Measurements from ENCODE around the gene IFIH1.

Gene IFIH1

DNA sequence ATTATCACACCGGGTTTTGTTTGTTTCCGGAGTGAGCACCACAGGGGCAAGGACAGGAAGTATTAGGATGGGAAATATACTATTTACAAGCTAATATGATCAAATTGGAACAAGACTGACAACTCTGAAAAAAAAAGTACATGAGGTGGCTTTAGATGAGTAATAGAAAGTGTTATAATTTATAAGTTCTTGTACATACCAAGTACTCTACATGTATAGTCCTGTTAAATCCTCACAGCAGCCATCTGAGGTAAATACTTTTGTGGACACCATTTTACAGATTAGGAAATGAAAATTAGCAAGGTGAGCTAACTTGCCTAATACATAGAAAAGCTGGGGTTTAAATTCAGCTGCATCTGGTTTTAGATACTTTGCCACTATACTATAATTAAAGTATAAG lies 86.5 kb downstream of the IFIH1 start:
- no peak for DNase-seq
- Histone ChIP-seq H2BK12ac (ENCODE audit: low read length in 2 of 2) (no peak overlapping the region), H4K8ac (ENCODE audit: low read length) (no peak overlapping the region), H3K4me1 (ENCODE audit: control insufficient read depth, insufficient read depth, low read depth, low read length) (no peaks in the 10 kb centered on the region), H2BK5ac (ENCODE audit: low read depth, low read length, poor library complexity, severe bottlenecking) (no peak overlapping the region), H2BK120ac (ENCODE audit: low read depth, low read length) (no peak overlapping the region), H2AK5ac (ENCODE audit: low read length, severe bottlenecking) (no peak overlapping the region), H3K27me3 (ENCODE audit: control insufficient read depth in 1 of 2, insufficient read depth in 1 of 2, low read length in 2 of 2) (no peaks in the 10 kb centered on the region), H3K36me3 (ENCODE audit: control insufficient read depth in 1 of 2, insufficient read depth in 2 of 2, low read depth in 1 of 2, low read length in 2 of 2) (peaks cover 0 to 75% of the 10 kb centered on the region in 2 experiments), H3K18ac (ENCODE audit: low read depth in 1 of 2, low read length in 2 of 2) (no peak overlapping the region), H3K4me2 (ENCODE audit: low read length, poor library complexity, severe bottlenecking) (no peak overlapping the region), H2AFZ (ENCODE audit: low read depth, low read length) (no peak overlapping the region), H4K91ac (ENCODE audit: low read length) (no peak overlapping the region), H3K4ac (ENCODE audit: low read depth in 1 of 2, low read length in 2 of 2) (no peak overlapping the region), H3K23ac (ENCODE audit: low read length in 2 of 2) (no peak overlapping the region), H3K9ac (ENCODE audit: low read length) (peak overlapping the region; percentile 58), H3K9me3 (ENCODE audit: control insufficient read depth, low read length) (no peaks in the 10 kb centered on the region), H2BK15ac (ENCODE audit: low read depth, poor library complexity, severe bottlenecking) (no peak overlapping the region), H3K27ac (ENCODE audit: low read length, poor library complexity, severe bottlenecking) (no peak overlapping the region), H3K4me3 (ENCODE audit: insufficient read depth in 1 of 2, low read depth in 1 of 2, low read length in 2 of 2) (no peak overlapping the region), H3K79me1 (replicated peaks; ENCODE audit: low read length, poor library complexity, severe bottlenecking) (no peaks in the 10 kb centered on the region), H3K14ac (ENCODE audit: low read length in 2 of 2) (no peak overlapping the region)
- 92% methylated on average over 2 of the region's 2 CpGs for WGBS

DNA sequence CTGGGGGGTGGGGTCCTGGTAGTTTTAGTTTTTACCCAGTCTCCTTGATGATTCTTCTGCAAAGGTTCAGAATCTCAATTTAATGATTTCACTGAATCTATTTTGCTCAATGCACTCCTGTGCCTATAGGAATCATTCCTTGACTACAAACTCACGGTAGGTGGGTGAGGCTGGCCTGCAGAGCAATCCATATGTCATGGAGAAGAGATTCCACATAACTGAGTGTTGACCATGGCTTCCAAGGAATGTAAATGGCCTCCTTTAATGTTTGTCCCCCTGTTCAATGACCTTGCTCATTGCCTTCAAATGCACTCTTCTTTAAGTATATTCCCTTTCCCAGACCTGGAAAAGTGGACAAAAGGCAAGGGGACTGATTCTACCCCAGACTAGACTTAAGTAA lies 87.7 kb downstream of the IFIH1 start:
- H3K36me3 ChIP-seq (ENCODE audit: control insufficient read depth in 1 of 2, insufficient read depth in 2 of 2, low read depth in 1 of 2, low read length in 2 of 2), result peaks cover 0 to 74% of the 10 kb centered on the region in 2 experiments
- no peaks in the 10 kb centered on the region for H3K27me3 ChIP-seq (ENCODE audit: control insufficient read depth in 1 of 2, insufficient read depth in 1 of 2, low read length in 2 of 2)
- no peak for DNase-seq
- H3K27ac ChIP-seq (ENCODE audit: low read length, poor library complexity, severe bottlenecking), result no peak overlapping the region
- H3K4me2 ChIP-seq (ENCODE audit: low read length, poor library complexity, severe bottlenecking), result no peak overlapping the region
- WGBS, result 67% methylated on average over 1 of the region's 1 CpG
- H2BK15ac ChIP-seq (ENCODE audit: low read depth, poor library complexity, severe bottlenecking), result no peak overlapping the region
- H3K23ac ChIP-seq (ENCODE audit: low read length in 2 of 2), result no peak overlapping the region
- H2AK5ac ChIP-seq (ENCODE audit: low read length, severe bottlenecking), result no peak overlapping the region
- H2BK120ac ChIP-seq (ENCODE audit: low read depth, low read length), result no peak overlapping the region
- no peak overlapping the region for H3K9ac ChIP-seq (ENCODE audit: low read length)
- no peak overlapping the region for H4K8ac ChIP-seq (ENCODE audit: low read length)
- H3K14ac ChIP-seq (ENCODE audit: low read length in 2 of 2), result no peak overlapping the region
- no peak overlapping the region for H3K4ac ChIP-seq (ENCODE audit: low read depth in 1 of 2, low read length in 2 of 2)
- no peak overlapping the region for H2BK5ac ChIP-seq (ENCODE audit: low read depth, low read length, poor library complexity, severe bottlenecking)
- no peaks in the 10 kb centered on the region for H3K9me3 ChIP-seq (ENCODE audit: control insufficient read depth, low read length)
- no peaks in the 10 kb centered on the region for H3K4me1 ChIP-seq (ENCODE audit: control insufficient read depth, insufficient read depth, low read depth, low read length)
- no peak overlapping the region for H3K4me3 ChIP-seq (ENCODE audit: insufficient read depth in 1 of 2, low read depth in 1 of 2, low read length in 2 of 2)
- no peak overlapping the region for H4K91ac ChIP-seq (ENCODE audit: low read length)
- no peak overlapping the region for H2AFZ ChIP-seq (ENCODE audit: low read depth, low read length)
- H3K18ac ChIP-seq (ENCODE audit: low read depth in 1 of 2, low read length in 2 of 2), result peak overlapping the region in 1 of 2 experiments; percentile 62
- no peaks in the 10 kb centered on the region for H3K79me1 ChIP-seq (replicated peaks; ENCODE audit: low read length, poor library complexity, severe bottlenecking)
- H2BK12ac ChIP-seq (ENCODE audit: low read length in 2 of 2), result no peak overlapping the region

DNA sequence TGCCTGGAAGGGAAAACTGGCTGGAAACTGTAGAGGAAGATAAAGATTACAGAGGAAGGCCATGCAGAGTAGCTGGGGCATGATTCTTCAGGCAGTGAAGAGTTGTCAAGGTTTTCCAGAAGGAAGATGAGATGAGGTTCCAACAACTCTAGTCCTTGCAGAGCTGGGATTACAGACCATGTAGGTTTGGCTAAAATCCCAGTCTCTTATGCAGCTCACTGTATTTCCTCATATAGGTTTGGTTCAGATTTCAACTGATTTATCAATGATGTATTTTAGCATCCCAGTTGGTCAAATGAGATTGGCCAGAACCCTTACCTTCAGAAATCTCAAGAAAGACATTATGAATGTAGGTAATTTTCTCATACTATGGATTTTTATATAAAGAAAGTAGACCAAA lies 91.6 kb downstream of the IFIH1 start:
- no peak for DNase-seq
- Histone ChIP-seq H2BK120ac (ENCODE audit: low read depth, low read length) (no peak overlapping the region), H3K4me3 (ENCODE audit: insufficient read depth in 1 of 2, low read depth in 1 of 2, low read length in 2 of 2) (no peak overlapping the region), H3K27me3 (ENCODE audit: control insufficient read depth in 1 of 2, insufficient read depth in 1 of 2, low read length in 2 of 2) (no peaks in the 10 kb centered on the region), H3K4me2 (ENCODE audit: low read length, poor library complexity, severe bottlenecking) (no peak overlapping the region), H4K8ac (ENCODE audit: low read length) (no peak overlapping the region), H2AK5ac (ENCODE audit: low read length, severe bottlenecking) (no peak overlapping the region), H3K36me3 (ENCODE audit: control insufficient read depth in 1 of 2, insufficient read depth in 2 of 2, low read depth in 1 of 2, low read length in 2 of 2) (peaks cover 0 to 91% of the 10 kb centered on the region in 2 experiments), H2BK15ac (ENCODE audit: low read depth, poor library complexity, severe bottlenecking) (no peak overlapping the region), H3K9me3 (ENCODE audit: control insufficient read depth, low read length) (no peaks in the 10 kb centered on the region), H3K27ac (ENCODE audit: low read length, poor library complexity, severe bottlenecking) (no peak overlapping the region), H3K4me1 (ENCODE audit: control insufficient read depth, insufficient read depth, low read depth, low read length) (no peaks in the 10 kb centered on the region), H3K9ac (ENCODE audit: low read length) (no peak overlapping the region), H3K23ac (ENCODE audit: low read length in 2 of 2) (no peak overlapping the region), H3K4ac (ENCODE audit: low read depth in 1 of 2, low read length in 2 of 2) (no peak overlapping the region), H3K79me1 (replicated peaks; ENCODE audit: low read length, poor library complexity, severe bottlenecking) (no peaks in the 10 kb centered on the region), H2BK12ac (ENCODE audit: low read length in 2 of 2) (no peak overlapping the region), H2BK5ac (ENCODE audit: low read depth, low read length, poor library complexity, severe bottlenecking) (no peak overlapping the region), H3K14ac (ENCODE audit: low read length in 2 of 2) (no peak overlapping the region), H2AFZ (ENCODE audit: low read depth, low read length) (no peak overlapping the region), H4K91ac (ENCODE audit: low read length) (no peak overlapping the region), H3K18ac (ENCODE audit: low read depth in 1 of 2, low read length in 2 of 2) (no peak overlapping the region)

GRCh38 chr2:162221064-162221463 lies 97.4 kb downstream of the IFIH1 start:
- Histone ChIP-seq H2AK5ac (ENCODE audit: low read length, severe bottlenecking) (no peak overlapping the region), H3K79me1 (replicated peaks; ENCODE audit: low read length, poor library complexity, severe bottlenecking) (no peaks in the 10 kb centered on the region), H3K23ac (ENCODE audit: low read length in 2 of 2) (no peak overlapping the region), H3K4me3 (ENCODE audit: insufficient read depth in 1 of 2, low read depth in 1 of 2, low read length in 2 of 2) (no peak overlapping the region), H4K8ac (ENCODE audit: low read length) (no peak overlapping the region), H3K14ac (ENCODE audit: low read length in 2 of 2) (no peak overlapping the region), H2BK15ac (ENCODE audit: low read depth, poor library complexity, severe bottlenecking) (no peak overlapping the region), H3K9ac (ENCODE audit: low read length) (peak overlapping the region; percentile 59), H2BK12ac (ENCODE audit: low read length in 2 of 2) (no peak overlapping the region), H3K18ac (ENCODE audit: low read depth in 1 of 2, low read length in 2 of 2) (no peak overlapping the region), H3K4ac (ENCODE audit: low read depth in 1 of 2, low read length in 2 of 2) (no peak overlapping the region), H3K27me3 (ENCODE audit: control insufficient read depth in 1 of 2, insufficient read depth in 1 of 2, low read length in 2 of 2) (no peaks in the 10 kb centered on the region), H3K27ac (ENCODE audit: low read length, poor library complexity, severe bottlenecking) (no peak overlapping the region), H2AFZ (ENCODE audit: low read depth, low read length) (no peak overlapping the region), H2BK120ac (ENCODE audit: low read depth, low read length) (no peak overlapping the region), H3K36me3 (ENCODE audit: control insufficient read depth in 1 of 2, insufficient read depth in 2 of 2, low read depth in 1 of 2, low read length in 2 of 2) (peaks cover 0 to 99% of the 10 kb centered on the region in 2 experiments), H3K9me3 (ENCODE audit: control insufficient read depth, low read length) (no peaks in the 10 kb centered on the region), H3K4me1 (ENCODE audit: control insufficient read depth, insufficient read depth, low read depth, low read length) (no peaks in the 10 kb centered on the region), H2BK5ac (ENCODE audit: low read depth, low read length, poor library complexity, severe bottlenecking) (no peak overlapping the region), H4K91ac (ENCODE audit: low read length) (no peak overlapping the region), H3K4me2 (ENCODE audit: low read length, poor library complexity, severe bottlenecking) (no peak overlapping the region)
- 28% methylated on average over 11 of the region's 11 CpGs for WGBS
- DNase-seq, result peak; percentile 66
